GM19238 (cell line): ENCODE measurements around the gene RBKS.
A peak's percentile ranks its signal among the peaks of the same experiment; 100 is the strongest.

Experiments used
- DNase-seq: peaks from one replicate; pipeline ENCODE4 v3.0.0; 2011; ENCODE audit warnings: low spot score; ENCODE audit not compliant: insufficient read length

The RBKS gene

GRCh38 chr2:27800856-27801255 lies 89.3 kb downstream of the RBKS start:
- no peak for DNase-seq

DNA sequence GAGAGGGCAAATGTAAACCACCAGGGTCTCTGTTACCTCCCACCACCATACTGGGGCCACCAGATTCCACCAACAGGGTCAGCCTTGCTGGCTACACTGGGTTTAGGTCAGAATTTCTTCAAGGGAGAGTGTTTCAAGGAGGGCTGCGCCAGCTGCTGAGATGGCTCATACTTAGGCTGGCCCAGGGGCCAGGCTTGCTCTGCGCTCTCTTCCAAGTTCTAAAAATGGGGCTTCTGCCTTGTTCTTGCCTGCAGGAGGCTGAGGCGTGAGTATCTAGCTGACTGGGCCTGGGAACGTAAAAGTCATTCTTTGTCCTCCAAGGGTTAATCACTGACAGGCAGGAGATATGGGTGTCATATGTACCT lies 90.6 kb downstream of the RBKS start:
- DNase-seq, result no peak

DNA sequence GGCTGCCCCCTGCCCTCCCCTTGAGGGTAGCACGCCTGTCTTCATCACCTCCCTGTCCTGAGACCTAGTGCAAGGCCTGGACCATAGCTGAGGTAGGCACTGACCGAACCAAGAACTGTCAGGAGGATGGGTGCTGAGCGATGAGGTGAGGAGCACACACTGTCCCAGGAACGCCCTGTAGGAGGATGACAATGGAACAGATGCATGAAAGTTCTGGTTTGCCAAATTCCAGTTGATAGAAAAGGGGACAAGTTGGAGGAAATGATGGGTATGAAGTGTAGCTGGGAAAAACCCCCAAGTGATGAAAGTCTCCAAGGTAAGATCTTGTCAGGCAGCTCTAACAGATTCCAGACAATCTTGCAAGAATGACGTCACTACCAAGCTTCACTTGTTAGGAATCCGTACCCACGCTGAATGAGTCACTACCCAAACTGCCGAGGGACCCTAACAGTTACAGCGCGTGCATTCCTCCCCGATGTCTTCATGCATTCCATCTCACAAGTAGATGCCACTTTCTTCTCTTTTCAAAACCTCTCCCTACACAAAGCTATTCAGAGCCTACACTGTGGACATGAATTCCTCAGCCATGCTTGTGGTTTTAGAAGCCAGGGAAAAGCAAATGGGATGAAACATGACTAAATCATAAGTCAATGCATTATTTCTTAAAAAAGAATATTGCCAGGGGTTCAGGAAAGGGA lies 91.1 kb downstream of the RBKS start:
- no peak for DNase-seq

- DNase-seq, result no peak
These were observed 91.7 kb downstream of the RBKS start for GRCh38 chr2:27798486-27798885.

DNA sequence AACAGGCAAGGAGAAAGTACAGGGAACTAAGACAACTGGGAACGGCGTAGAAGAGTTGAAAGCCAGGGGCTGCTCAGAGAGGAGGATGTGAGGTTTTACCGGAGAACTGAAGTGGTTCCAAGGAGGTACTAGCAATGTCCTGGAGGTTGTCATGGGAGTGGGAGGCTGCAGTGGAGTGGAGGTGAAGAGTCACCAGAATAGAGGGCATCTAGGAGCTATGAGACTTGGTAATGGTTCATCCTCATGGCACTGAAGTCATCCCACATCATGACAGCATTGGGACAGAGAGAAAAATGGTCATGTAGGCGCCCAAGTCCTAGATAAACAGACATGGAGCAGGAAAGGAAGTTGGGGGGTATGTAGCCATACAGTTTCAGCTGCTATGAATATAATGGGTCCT lies 92.3 kb downstream of the RBKS start:
- no peak for DNase-seq

DNA sequence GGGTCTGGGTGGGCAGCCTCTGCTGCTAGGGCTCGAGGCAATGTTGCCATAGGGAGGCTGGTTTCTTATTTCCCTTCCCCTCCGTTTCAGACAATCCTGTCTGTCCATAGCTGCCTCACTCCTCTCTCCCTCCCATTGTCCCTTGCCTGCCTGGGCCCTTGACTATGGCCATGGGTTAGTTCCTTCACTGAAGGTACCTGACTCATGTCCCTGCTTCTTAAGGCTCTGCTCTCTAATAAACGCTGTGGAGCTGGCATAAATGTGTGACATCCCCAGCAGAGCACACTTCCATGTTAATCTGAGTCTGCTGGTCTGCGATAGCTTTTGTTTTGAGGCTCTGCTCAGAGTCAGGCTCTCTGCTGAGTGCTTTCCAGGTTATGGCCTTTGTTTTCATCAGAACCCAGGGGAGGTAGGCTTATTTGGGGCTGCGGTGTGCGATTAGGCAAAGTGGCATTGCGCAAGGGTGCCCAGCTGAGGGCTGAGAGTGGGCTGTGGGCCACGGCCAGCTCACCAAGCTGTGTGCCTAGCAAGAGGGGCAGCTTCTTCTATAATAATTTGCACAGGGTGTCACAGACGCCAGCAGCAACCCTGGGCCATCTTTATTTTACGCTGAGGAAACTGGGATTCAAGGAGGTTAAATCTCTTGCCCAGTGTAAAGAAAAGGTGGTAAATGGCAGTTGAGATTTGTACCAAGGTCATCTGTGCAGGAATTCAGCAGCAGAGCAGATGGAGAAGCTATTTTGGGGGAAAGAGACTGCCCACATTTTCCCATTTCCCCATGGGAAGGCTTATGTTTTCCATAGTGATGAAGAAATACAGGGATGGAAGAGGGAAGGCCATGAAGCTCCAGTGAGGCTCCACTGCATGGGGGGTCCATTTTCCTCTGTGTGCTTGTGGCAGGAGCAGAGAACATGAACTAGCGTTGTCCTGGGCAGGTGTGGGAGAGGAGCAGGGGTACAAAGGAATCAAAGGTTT lies 93.1 kb downstream of the RBKS start:
- no peak for DNase-seq

GRCh38 chr2:27795868-27796277 lies 94.3 kb downstream of the RBKS start:
- DNase-seq, result no peak

DNA sequence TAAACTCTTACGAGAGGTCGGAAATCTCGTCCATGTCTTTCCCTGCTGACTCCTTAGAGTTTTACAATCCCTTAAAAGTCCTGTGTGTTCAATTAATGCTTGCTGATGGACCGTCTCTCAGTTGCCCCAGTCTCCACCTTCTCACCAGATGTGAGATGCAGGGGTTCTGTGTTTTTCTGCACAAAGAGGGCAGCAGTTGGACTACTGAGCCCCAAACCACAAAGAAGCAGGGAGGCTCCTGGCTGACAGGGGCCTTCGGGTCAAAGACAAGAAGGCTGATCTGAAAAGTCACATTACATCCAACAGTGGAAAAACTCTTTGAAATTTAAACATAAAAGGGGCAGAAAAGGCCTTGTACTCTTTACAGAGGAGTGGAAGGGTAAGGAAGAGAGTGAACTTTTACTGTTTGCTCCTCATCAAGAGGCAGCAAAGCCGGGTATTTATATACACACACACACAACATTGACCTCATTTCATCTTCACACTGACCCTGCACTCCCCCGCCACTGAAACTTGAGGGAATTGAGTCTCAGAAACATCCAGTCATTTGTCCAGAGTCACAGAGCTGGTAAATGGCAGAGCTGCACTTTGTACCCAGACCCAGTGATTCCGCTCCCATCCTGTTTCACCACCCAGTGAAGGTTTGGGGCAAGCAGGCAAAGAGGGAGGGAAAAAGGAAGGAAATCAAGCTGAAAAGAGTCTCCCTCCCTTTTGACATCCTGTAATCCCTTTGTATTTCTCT lies 94.9 kb downstream of the RBKS start:
- no peak for DNase-seq

DNA sequence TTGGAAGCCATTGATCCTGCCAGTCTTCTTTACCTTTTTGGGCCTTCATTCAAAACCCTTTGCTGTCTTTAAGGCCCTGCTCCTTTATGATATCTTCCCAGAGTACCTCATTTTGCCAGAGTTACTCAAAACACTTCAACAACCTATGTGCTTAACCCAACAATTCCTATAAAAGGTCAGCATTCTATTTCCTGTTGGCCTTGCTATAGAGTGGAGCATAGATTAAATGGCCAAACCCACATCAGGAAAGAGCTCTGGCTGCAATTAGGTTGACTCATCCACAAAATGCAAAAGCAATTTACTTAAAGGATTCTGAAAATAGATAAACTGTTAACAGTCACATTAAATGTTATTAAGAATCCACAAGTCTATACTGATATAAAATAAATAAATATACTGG lies 97.4 kb downstream of the RBKS start:
- DNase-seq, result no peak

GRCh38 chr2:27790796-27791195 lies 99.4 kb downstream of the RBKS start:
- no peak for DNase-seq

GRCh38 chr2:27782701-27783100 lies 107.5 kb downstream of the RBKS start:
- DNase-seq, result no peak

GRCh38 chr2:27781496-27781895 lies 108.7 kb downstream of the RBKS start:
- DNase-seq, result no peak

- DNase-seq, result no peak
These were observed 110.7 kb downstream of the RBKS start for GRCh38 chr2:27779417-27780055.

DNA sequence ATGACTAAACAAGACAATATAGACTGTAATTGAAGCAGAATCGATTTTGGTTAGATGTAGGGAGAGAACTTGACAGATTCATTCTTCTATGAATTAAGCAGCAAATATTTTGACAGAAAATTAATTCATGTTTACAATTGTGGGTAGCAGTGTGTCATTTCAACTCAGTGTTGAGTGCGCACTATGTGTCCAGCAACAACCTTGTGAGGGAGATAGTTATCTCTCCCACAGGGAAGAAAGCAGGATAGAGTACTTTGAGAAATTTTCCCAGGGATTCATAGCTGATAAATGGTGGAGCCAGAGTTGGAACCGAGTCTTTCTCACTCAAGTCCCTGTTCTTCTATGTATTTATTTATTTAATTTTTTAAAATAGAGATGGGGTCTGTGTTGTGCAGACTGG lies 113.5 kb downstream of the RBKS start:
- DNase-seq, result no peak

DNA sequence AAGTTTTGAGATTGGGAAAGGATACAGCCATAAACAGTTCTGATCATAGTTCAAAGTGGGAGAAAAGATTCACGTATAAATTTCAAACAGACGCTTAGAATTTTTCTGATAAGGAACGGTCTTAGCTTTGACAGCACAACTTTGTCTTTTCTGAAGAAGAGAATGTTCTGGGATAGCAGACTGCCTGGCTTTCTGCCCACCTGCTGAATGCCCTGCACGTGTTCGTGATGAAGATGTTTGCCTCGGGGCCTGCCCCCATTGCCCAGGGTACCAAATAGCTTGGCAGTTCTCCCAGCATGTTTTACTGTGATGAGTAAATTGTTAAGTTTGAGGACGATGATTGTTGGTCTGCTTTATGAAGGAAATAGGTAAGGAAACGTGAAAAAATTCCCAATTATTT lies 114.1 kb downstream of the RBKS start:
- no peak for DNase-seq

DNA sequence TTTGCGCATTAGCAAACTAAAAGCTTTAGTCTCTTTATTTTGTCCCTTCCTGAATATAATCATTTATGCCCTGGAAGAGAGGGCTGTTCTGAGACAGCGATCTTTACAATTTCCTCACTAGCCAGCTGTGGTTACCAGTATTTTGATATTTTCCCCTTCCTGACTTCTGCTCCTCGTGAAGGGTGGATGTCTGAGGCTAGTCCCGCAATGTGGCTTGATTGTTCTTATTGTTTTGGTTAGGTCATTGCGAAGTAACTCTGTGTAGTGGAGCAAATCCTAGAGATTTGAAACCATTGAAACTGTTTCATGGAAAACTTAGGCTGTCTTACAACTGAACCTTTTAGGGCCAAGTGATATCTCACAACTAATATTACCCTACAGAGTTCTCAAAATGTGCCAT lies 116.2 kb downstream of the RBKS start:
- no peak for DNase-seq

- DNase-seq, result no peak
These were observed 117.4 kb downstream of the RBKS start for GRCh38 chr2:27772804-27773203.

GRCh38 chr2:27771548-27772335 lies 118.4 kb downstream of the RBKS start, which contains the start of gene MRPL33:
Gene MRPL33, plus strand, starts transcription at chr2:27771719. Its CDS starts 59 bp downstream, at chr2:27771778.
- DNase-seq, result peak; percentile 96

DNA sequence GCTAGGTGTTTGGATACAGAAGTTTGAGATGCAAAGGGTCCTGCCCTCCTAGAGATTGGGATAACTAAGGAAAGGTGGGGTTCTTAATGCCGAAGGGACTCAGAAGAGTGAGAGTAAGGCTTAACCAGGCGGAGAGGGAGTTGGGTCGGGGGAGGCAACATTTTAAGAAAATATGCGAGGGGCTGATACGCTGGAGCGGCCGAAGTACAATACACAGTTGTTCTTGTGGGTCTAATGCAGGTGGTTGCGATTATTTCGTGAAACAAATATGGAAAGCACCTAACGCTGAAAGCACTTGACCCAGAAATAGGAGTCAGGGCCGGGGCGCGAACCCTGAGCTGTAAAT lies 119.0 kb downstream of the RBKS start:
- no peak for DNase-seq

DNA sequence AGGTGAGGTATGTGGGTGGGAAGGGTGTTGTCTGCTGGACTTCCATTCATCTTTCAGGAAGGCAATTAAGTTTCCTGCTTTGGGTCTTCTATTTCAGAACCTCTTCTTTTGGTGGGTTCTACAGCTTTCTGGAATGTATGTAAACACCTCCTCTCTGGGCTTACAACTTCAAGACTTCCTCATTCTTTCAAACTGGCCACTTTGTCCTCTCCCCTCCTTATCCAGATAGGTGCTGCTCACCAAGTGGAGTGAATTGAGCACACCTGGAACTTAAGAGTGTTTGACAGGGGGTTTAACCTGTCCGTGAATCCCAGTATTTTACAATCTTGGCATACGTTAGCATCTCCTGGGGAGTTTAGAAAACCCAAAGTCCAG lies 123.9 kb downstream of the RBKS start:
- no peak for DNase-seq
